ENCODE results near the gene PHKB.

PHKB gene

DNA sequence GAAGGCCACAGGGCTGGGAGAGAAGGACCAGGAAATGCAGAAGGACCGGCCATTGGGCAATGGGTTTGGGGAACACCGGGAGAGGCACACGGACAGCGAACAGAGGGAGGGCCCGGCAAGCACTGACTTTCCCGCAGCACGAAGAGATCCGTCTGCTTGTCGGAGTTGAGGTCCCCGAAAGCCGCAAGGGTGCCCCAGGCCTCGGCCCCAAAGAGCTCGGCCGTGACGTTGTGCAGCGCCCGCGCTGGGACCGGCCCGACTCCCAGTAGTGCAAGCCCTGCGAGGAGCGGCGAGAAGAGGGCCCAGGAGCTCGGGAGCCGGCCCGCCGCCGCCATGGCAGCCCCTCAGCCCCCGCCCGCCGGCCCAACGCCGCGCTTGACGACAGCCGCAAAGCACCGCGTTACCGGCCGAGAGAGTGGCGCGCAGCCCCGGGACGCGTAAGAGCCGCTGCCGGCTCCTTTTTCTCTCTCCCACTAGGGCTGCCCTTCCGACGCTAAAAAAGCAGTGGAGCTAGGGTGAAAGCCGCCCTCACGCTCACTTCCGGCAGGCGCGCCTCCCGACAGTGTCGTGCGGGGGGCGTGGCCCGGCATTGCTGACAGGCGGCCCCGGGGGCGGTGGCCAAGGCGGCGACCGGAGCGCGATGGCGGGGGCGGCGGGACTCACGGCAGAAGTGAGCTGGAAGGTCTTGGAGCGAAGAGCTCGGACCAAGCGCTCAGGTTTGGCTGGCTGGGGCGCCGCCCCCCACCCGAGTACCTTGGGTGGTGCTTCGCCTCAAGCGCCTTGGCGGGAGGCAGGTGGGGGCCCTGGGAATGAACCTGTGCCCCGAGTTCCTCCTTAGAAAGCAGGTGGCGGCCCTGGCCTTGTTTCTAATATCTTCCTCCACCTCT lies at the start of gene PHKB, which contains the start of gene ITFG1:
TSS of gene PHKB (plus strand) at position 621 of the 887 bp plus-strand sequence. CDS start at position 641, 20 bp downstream.
TSS of gene ITFG1 (minus strand) at position 353 of the 887 bp plus-strand sequence. CDS start at position 335, 18 bp downstream.
- Histone ChIP-seq H3F3A (ENCODE audit: control insufficient read depth, insufficient read depth) (peaks cover 17% of the 10 kb centered on the region), H3K9me3 (ENCODE audit: control insufficient read depth, insufficient read depth, low read length) (no peaks in the 10 kb centered on the region), H3K79me2 (ENCODE audit: control insufficient read depth, low read length) (peaks cover 69% of the 10 kb centered on the region), H4K20me1 (ENCODE audit: control insufficient read depth, insufficient read depth, low read depth, low read length) (no peaks in the 10 kb centered on the region), H3K9me2 (replicated peaks; ENCODE audit: control insufficient read depth, low read length) (no peaks in the 10 kb centered on the region), H3K27me3 (ENCODE audit: control insufficient read depth, low read length) (no peaks in the 10 kb centered on the region), H3K27ac (ENCODE audit: low read depth, low read length) (peak within 1 kb of the TSS; percentile 80), H3K36me3 (ENCODE audit: control insufficient read depth, low read length) (peaks cover 65% of the 10 kb centered on the region), H3K4me1 (ENCODE audit: control insufficient read depth, low read length) (peaks cover 62% of the 10 kb centered on the region), H3K4me2 (ENCODE audit: low read length) (peak within 1 kb of the TSS; percentile 87), H3K4me3 (ENCODE audit: low read length) (peak within 1 kb of the TSS; percentile 99)
- TF ChIP-seq, protein P1, sequence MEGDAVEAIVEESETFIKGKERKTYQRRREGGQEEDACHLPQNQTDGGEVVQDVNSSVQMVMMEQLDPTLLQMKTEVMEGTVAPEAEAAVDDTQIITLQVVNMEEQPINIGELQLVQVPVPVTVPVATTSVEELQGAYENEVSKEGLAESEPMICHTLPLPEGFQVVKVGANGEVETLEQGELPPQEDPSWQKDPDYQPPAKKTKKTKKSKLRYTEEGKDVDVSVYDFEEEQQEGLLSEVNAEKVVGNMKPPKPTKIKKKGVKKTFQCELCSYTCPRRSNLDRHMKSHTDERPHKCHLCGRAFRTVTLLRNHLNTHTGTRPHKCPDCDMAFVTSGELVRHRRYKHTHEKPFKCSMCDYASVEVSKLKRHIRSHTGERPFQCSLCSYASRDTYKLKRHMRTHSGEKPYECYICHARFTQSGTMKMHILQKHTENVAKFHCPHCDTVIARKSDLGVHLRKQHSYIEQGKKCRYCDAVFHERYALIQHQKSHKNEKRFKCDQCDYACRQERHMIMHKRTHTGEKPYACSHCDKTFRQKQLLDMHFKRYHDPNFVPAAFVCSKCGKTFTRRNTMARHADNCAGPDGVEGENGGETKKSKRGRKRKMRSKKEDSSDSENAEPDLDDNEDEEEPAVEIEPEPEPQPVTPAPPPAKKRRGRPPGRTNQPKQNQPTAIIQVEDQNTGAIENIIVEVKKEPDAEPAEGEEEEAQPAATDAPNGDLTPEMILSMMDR (IDR thresholded peaks at IDR 0.05; ENCODE audit: low read depth, low read length, poor library complexity, severe bottlenecking) = no peak
- no peak for TF ChIP-seq EZH2phosphoT487 (IDR thresholded peaks at IDR 0.05; ENCODE audit: borderline replicate concordance, low read length)

DNA sequence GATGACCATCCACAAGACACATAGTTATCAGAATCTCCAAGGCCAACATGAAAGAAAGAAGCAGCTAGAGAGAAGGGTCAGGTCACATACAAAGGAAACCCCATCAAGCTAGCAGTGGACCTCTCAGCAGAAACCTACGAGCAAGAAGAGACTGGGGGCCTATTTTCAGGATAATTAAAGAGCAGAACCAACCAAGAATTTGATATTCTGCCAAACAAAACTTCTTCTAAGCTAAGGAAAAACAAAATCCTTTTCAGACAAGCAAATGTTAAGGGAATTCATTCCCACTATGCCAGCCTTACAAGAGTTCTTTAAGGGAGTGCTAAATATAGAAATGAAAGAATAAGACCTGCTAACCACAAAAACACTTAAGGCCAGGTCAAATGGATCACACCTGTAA lies 48.1 kb upstream of the PHKB start:
- Histone ChIP-seq H4K20me1 (ENCODE audit: control insufficient read depth, insufficient read depth, low read depth, low read length) (no peaks in the 10 kb centered on the region), H3F3A (ENCODE audit: control insufficient read depth, insufficient read depth) (no peaks in the 10 kb centered on the region), H3K79me2 (ENCODE audit: control insufficient read depth, low read length) (no peaks in the 10 kb centered on the region), H3K4me1 (ENCODE audit: control insufficient read depth, low read length) (no peaks in the 10 kb centered on the region), H3K4me3 (ENCODE audit: low read length) (no peak overlapping the region), H3K9me2 (replicated peaks; ENCODE audit: control insufficient read depth, low read length) (no peaks in the 10 kb centered on the region), H3K27me3 (ENCODE audit: control insufficient read depth, low read length) (no peaks in the 10 kb centered on the region), H3K27ac (ENCODE audit: low read depth, low read length) (no peak overlapping the region), H3K9me3 (ENCODE audit: control insufficient read depth, insufficient read depth, low read length) (no peaks in the 10 kb centered on the region), H3K36me3 (ENCODE audit: control insufficient read depth, low read length) (no peaks in the 10 kb centered on the region), H3K4me2 (ENCODE audit: low read length) (no peak overlapping the region)
- TF ChIP-seq, protein P1 (IDR thresholded peaks at IDR 0.05; ENCODE audit: low read depth, low read length, poor library complexity, severe bottlenecking) = no peak
- no peak for TF ChIP-seq EZH2phosphoT487 (IDR thresholded peaks at IDR 0.05; ENCODE audit: borderline replicate concordance, low read length)

DNA sequence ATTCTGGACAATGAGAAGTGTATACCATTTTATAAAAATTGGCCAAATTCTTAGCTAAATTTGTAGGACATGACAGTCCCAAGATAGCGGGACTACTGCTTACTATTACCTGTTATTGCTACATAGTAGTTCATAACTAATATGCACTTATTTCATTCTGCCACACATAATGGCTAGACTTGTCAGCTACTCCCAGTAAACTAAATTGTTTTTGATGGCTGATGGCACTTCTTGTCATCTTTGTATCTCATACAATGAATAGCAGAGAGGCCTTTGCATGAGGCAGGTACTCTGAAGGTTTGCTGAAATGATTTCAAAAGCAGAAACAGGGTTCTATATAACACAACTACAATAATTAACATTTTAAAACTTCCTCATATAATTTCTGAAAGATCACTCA lies 44.3 kb upstream of the PHKB start:
- TF ChIP-seq EZH2phosphoT487 (IDR thresholded peaks at IDR 0.05; ENCODE audit: borderline replicate concordance, low read length) = no peak
- TF ChIP-seq, protein P1 (IDR thresholded peaks at IDR 0.05; ENCODE audit: low read depth, low read length, poor library complexity, severe bottlenecking) = no peak
- H3K27ac ChIP-seq (ENCODE audit: low read depth, low read length) = no peak overlapping the region
- H3K36me3 ChIP-seq (ENCODE audit: control insufficient read depth, low read length) = peaks cover 4% of the 10 kb centered on the region; the same call in 1 of the 2 replicates
- no peaks in the 10 kb centered on the region for H4K20me1 ChIP-seq (ENCODE audit: control insufficient read depth, insufficient read depth, low read depth, low read length)
- H3F3A ChIP-seq (ENCODE audit: control insufficient read depth, insufficient read depth) = no peaks in the 10 kb centered on the region
- no peak overlapping the region for H3K4me2 ChIP-seq (ENCODE audit: low read length)
- no peaks in the 10 kb centered on the region for H3K4me1 ChIP-seq (ENCODE audit: control insufficient read depth, low read length)
- H3K9me3 ChIP-seq (ENCODE audit: control insufficient read depth, insufficient read depth, low read length) = no peaks in the 10 kb centered on the region
- H3K79me2 ChIP-seq (ENCODE audit: control insufficient read depth, low read length) = no peaks in the 10 kb centered on the region
- no peaks in the 10 kb centered on the region for H3K9me2 ChIP-seq (replicated peaks; ENCODE audit: control insufficient read depth, low read length)
- H3K4me3 ChIP-seq (ENCODE audit: low read length) = no peak overlapping the region
- no peaks in the 10 kb centered on the region for H3K27me3 ChIP-seq (ENCODE audit: control insufficient read depth, low read length)

Measured in DOHH2 (cell line).